T-helper 2 cell treated with Interferon-gamma antibody and Interleukin-4, amounts not matched to agents 100 ng/mL and 5 ng/mL, for 36 hours (primary cell): Measurements from ENCODE around the gene AP1M1. TPM values are rescaled to one million over a fixed set of nuclear protein-coding genes. Genes with fewer than 3 reads are reported as not detected.

Source experiments
- intact Hi-C: fragments of 100-400 bp; cut with micrococcal nuclease; formaldehyde crosslinking; loops from one replicate; pipeline ENCODE4 v1.15.1; 2023
- total RNA-seq: library from RNA; stranded (reverse); gene quantifications from 2 replicates; pipeline ENCODE4 v1.2.3, GENCODE V29; 2022

Gene AP1M1
- total RNA-seq, 1 donor from 2014 or later = 152 TPM

GRCh38 chr19:16185123-16185767 lies 12.5 kb upstream of the AP1M1 start, which contains the start of gene FAM32A:
TSS of gene FAM32A (plus strand) at chr19:16185410. CDS start at chr19:16185443, 33 bp downstream.
- intact Hi-C loops = loop anchor here (1.0 to 2.0 kb wide), 3 partner anchors 12 to 198 kb away; partner anchors contain the start of genes AP1M1 and RAB8A

- intact Hi-C loops = loop anchor here (1.0 to 2.0 kb wide), 3 partner anchors 12 to 197 kb away; partner anchors contain the start of genes AP1M1 and RAB8A
Observed at GRCh38 chr19:16185768-16186123, 12.0 kb upstream of the AP1M1 start.

DNA sequence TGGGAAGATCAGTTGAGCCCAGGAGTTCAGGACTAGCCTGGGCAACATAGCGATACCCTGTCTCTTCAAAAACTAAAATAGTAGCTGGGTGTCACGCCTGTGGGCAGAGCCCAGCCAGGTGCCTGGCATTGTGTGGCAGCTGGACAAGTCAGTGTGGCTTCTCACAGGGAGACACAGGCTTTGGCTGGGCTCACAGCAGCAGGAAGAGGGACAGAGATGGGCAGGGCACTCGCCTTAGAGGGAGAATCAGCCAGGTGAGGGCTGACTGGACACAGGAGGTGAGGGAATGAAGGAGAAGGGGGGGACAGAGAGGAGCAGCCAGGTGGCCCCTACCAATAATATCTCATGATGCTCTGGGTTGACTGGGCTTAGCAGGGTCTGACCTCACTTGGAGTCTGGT lies 9.2 kb upstream of the AP1M1 start:
- intact Hi-C loops = no loop called here

- intact Hi-C loops = no loop called here
Observed at GRCh38 chr19:16190198-16190597, 7.5 kb upstream of the AP1M1 start.

DNA sequence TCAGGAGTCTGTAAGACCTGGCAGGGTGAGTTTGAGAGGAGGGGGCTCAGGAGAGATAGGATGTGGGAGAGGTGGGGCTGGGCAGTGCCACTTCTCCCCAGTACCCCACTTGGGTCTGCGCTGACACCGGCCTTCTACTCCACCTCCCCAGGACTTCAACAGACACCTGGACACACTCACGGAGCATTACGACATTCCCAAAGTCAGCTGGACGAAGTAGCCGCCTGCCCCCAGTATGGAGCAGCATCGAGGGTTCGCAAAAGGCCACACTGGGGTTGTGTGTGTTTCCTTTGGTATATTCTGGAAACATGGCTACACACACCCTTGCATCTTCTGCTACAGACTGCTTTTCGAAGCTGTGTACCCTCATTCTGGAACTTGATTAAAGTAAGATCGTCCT lies 7.0 kb upstream of the AP1M1 start:
- intact Hi-C loops = no loop called here

GRCh38 chr19:16191216-16191908 lies 6.3 kb upstream of the AP1M1 start:
- intact Hi-C loops = no loop called here

GRCh38 chr19:16193466-16193865 lies 4.2 kb upstream of the AP1M1 start:
- intact Hi-C loops = no loop called here

- intact Hi-C loops = loop anchor here (1.0 to 5.0 kb wide), 5 partner anchors 12 to 360 kb away; partner anchors contain the start of gene FAM32A
Observed at GRCh38 chr19:16197188-16197621, 506 bp upstream of the AP1M1 start.

GRCh38 chr19:16198370-16198651 lies 600 bp downstream of the AP1M1 start:
- intact Hi-C loops = loop anchor here (5.0 kb wide), 4 partner anchors 129 to 361 kb away; no protein-coding TSS in a partner anchor

- intact Hi-C loops = loop anchor here (5.0 kb wide), 4 partner anchors 128 to 362 kb away; no protein-coding TSS in a partner anchor
Observed at GRCh38 chr19:16199275-16199932, 1.7 kb downstream of the AP1M1 start.

DNA sequence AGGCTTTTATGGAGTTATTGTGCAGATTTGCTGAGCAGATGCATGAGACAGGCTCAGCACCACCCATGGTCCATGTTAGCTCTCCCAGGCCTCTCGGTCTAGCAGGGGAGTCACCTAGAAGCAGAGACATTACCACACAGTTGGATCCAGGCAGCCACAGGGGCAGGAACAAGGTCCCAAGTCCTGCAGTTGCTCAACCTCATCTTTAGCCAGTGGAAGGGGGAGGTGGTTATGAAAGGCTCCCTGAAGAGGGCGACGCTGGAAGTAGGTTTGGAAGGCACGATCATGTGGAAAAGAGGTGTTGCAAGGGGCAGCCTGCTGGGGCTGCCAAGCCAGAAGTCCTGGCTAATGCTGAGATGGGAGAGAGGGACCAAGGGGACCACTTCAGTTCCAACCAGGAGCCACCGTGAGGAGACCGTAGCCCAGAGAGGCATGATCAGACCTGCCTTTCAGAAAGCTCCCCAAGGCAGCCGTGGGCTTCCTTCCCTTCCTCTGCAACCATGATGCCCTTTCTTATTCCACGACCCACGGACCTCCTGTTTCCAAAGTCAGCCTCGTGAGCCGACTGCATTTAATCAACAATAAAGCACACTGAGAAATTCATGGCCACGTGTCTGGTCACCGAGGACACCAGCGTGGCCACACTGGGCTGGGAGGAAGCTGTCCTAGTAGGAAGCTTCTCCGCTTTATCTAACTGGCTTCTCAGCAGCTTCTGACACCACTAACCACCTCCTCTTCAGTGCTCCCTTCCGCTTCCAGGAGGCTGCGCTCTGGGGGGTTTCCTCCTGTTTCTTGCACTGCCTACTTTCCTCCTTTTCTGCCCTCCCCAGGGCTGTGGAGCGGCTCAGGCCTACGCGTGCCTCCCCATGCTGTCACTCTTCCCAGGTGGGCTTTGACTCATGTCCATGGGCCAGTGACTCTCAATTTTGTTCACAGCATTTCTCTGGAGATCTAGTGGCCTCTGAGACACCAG lies 2.6 kb downstream of the AP1M1 start:
- intact Hi-C loops = no loop called here

- intact Hi-C loops = no loop called here
Observed at GRCh38 chr19:16201011-16201391, 3.3 kb downstream of the AP1M1 start.

- intact Hi-C loops = no loop called here
Observed at GRCh38 chr19:16202320-16203255, 4.9 kb downstream of the AP1M1 start.

DNA sequence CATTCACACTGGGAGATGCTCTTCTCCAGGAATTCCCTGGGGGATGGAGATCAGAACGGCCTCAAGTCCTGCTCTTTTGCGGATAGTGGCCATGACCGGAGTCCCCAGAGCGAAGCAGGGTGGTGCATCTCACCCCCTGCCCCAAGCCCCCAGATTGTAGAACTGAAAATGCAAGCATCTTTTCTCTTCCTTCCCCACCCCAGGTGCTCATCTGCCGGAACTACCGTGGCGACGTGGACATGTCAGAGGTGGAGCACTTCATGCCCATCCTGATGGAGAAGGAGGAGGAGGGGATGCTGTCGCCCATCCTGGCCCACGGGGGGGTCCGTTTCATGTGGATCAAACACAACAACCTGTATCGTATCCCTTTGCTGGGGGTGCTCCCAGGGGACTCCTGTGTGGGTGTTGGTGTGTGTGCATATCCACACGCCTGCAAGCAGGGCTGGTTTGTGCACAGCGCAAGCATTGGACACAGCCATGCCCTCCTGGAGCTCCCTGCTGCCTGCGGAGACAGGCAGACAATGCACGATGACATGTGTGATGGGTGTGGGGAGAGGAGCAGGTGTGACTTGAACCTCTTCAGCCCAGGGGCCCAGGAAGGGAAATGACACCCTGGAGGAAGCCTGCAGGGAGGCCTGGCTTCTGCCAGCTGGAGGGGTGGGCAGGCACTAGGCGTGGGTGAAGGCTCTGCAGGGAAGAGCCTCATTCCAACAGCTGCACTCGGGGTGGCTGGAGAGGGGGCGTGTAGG lies 5.7 kb downstream of the AP1M1 start:
- intact Hi-C loops = no loop called here

- intact Hi-C loops = no loop called here
Observed at GRCh38 chr19:16204005-16204294, 6.2 kb downstream of the AP1M1 start.

DNA sequence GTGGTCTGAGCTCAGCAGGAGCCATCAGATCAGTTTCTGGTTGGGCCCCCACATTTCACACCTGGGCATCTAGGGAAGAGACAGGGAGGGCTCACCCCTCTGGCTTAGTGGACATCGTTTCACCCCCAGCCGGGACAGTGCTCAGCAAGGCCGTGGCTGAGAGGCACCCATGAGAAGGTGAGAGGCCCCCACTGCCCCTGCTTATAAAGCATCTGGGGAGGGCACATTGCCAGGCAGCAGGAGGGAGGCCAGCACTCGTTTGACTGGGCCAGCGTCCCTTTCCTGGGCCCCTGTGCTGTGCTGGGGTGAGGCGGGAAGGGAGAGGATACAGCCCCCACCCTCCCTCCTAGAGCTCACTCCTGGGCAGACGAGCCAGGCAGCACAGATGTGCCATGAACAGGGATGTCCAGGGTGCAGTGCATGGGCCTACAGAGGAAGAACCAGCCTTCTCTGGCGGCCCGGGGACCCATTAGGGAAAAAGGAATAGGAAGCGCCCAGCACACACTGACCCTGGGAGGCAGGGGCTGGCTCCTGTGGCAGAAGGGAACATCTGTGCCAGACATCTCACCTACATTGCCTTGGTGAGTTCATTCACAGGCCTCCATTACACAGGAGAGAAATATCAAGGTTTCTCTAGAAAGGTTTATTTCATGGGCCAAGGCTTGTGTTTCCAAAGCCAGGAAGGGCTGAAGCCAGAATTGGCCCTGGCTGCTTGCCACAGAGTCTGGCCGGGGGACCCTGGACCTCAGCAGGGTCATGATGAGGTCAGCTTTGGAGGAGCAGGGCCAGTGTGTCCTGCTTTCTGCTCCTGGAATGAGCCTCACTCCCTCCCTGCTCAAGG lies 7.7 kb downstream of the AP1M1 start:
- intact Hi-C loops = no loop called here

DNA sequence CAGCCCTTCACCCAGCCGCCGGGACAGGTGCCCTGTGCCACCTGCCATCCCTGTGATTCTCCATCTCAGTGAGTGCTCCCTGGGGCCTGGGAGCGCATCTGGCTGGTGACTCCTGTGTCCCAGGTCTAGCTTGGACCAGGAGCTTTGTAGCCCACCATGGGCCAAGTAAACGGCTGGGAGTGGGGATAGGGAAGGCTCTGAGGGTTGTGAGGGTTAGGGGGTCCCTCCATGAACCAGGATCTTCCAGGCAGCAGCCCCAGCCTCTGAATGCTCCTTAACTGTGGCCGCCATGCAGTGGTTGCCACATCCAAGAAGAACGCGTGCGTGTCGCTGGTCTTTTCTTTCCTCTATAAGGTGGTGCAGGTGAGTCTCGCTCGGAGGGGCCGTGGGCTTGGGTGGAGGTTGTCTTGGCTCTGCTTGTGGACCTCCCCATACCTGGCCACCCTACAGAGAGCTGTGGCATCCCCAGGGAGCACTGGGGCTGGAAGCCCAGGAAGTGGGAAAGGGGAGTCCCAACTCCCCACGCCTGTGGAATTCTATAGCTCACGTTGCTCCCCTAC lies 8.4 kb downstream of the AP1M1 start:
- intact Hi-C loops = no loop called here

- intact Hi-C loops = no loop called here
Observed at GRCh38 chr19:16206637-16207036, 8.9 kb downstream of the AP1M1 start.
